ENCODE results near the gene FZR1.

DNA sequence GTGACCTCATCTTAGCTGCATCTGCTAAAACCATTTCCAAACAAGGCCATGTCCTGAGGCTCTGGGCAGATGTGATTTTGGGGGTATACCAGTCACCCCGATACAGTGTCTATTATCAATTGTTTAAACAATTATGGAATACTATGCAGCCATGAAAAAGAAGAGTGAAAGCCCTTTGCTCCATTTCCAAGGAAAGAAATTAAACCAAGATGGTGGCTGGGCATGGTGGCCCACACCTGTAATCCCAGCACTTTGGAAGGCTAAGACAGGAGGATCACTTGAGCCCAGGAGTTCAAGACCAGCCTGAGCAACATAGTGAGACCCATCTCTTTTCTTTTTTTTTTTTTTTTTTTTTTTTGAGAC, 33.6 kb downstream of the FZR1 start:
- no peak for TF ChIP-seq POLR2AphosphoS5 (IDR thresholded peaks at IDR 0.05; ENCODE audit: borderline replicate concordance, low read depth, low read length)
- no peak for TF ChIP-seq EZH2 (IDR thresholded peaks at IDR 0.05)
